Mesendoderm (in vitro differentiated cells): ENCODE results near the gene DNAJC12. TPM values are rescaled to one million over a fixed set of nuclear protein-coding genes. Genes with fewer than 3 reads are reported as not detected.
"Not testable (repeated sequence)": the region's sequence is repeated elsewhere in the genome, so short reads cannot be mapped to it uniquely, and the experiment has no call there.

ENCODE experiments used
- DNase-seq: peaks from one replicate; pipeline ENCODE4 v3.0.0; 2013
- H2AK5ac ChIP-seq: 2 replicates; pipeline ENCODE4 v1.6.1; 2013; ENCODE audit warnings: low read length, inconsistent platforms
- H2BK120ac ChIP-seq: 2 replicates; pipeline ENCODE4 v1.6.1; 2013; ENCODE audit warnings: low read depth, mild to moderate bottlenecking, low read length, moderate library complexity, mixed read lengths
- H2BK15ac ChIP-seq: replicated peaks from 2 replicates; pipeline ENCODE4 v1.6.1; 2013; ENCODE audit warnings: low read depth, mild to moderate bottlenecking, moderate library complexity
- H2BK5ac ChIP-seq: 2 replicates; pipeline ENCODE4 v1.6.1; 2013; ENCODE audit warnings: low read length, inconsistent platforms
- H3K18ac ChIP-seq: 2 replicates; pipeline ENCODE4 v1.6.1; 2013; ENCODE audit warnings: mild to moderate bottlenecking, low read length, mixed read lengths
- H3K23ac ChIP-seq: one replicate; pipeline ENCODE4 v1.6.1; 2013; ENCODE audit warnings: low read length
- H3K27ac ChIP-seq: 2 replicates; pipeline ENCODE4 v1.5.1; 2013; ENCODE audit warnings: low read depth, mild to moderate bottlenecking, inconsistent platforms, low read length, moderate library complexity
- H3K27me3 ChIP-seq: 2 replicates; pipeline ENCODE4 v1.6.1; 2013; ENCODE audit warnings: low read length, control low read depth, mild to moderate bottlenecking, inconsistent platforms; ENCODE audit not compliant: insufficient read depth, poor library complexity
- H3K36me3 ChIP-seq: 2 replicates; pipeline ENCODE4 v1.6.1; 2013; ENCODE audit warnings: low read length, inconsistent platforms; ENCODE audit not compliant: control insufficient read depth, insufficient read depth
- H3K4ac ChIP-seq: one replicate; pipeline ENCODE4 v1.6.1; 2013; ENCODE audit warnings: low read depth, mild to moderate bottlenecking, low read length, moderate library complexity
- H3K4me1 ChIP-seq: 2 replicates; pipeline ENCODE4 v1.6.1; 2013; ENCODE audit warnings: low read depth, low read length, inconsistent platforms; ENCODE audit not compliant: control insufficient read depth
- H3K4me2 ChIP-seq: 2 replicates; pipeline ENCODE4 v1.6.1; 2013; ENCODE audit warnings: low read length
- H3K4me3 ChIP-seq: 2 replicates; pipeline ENCODE4 v1.5.1; 2013; ENCODE audit warnings: mild to moderate bottlenecking, low read length
- H3K56ac ChIP-seq: one replicate; pipeline ENCODE4 v1.6.1; 2013; ENCODE audit warnings: low read length
- H3K79me1 ChIP-seq: 2 replicates; pipeline ENCODE4 v1.6.1; 2013; ENCODE audit warnings: low read length, inconsistent platforms
- H3K79me2 ChIP-seq: 2 replicates; pipeline ENCODE4 v1.6.1; 2013; ENCODE audit warnings: mild to moderate bottlenecking, low read length; ENCODE audit not compliant: control insufficient read depth, insufficient read depth
- H3K9ac ChIP-seq: 2 replicates; pipeline ENCODE4 v1.6.1; 2013; ENCODE audit warnings: low read length, inconsistent platforms
- H4K5ac ChIP-seq: one replicate; pipeline ENCODE4 v1.6.1; 2013; ENCODE audit warnings: low read length
- H4K8ac ChIP-seq: one replicate; pipeline ENCODE4 v1.6.1; 2013; ENCODE audit warnings: low read depth, mild to moderate bottlenecking, control low read depth, low read length, moderate library complexity
- WGBS: extraction: QIAGEN DNeasy Blood & Tissue Kit; methylation state at CpG from one replicate; pipeline ENCODE4 v1.1.7; 2013; ENCODE audit warnings: low lambda C conversion rate, missing lambda C conversion rate; ENCODE audit not compliant: insufficient coverage; ENCODE audit errors: extremely low coverage; 5-methylcytosine and 5-hydroxymethylcytosine counted together
- small RNA-seq: library from polyadenylated mRNA; stranded (forward); fragments of <200 nt; extraction: miRNeasy Mini kit (QIAGEN cat#:217004); gene quantifications from one replicate; pipeline ENCODE3, GENCODE V24; 2013; ENCODE audit not compliant: insufficient read depth

Gene DNAJC12

GRCh38 chr10:67763499-67764011, 74.4 kb downstream of the DNAJC12 start:
- no peak overlapping the region for H4K5ac ChIP-seq
- peak overlapping the region; percentile 38 for H3K4me3 ChIP-seq
- no peak overlapping the region for H3K4ac ChIP-seq
- H2AK5ac ChIP-seq, result no peak overlapping the region
- no peak overlapping the region for H2BK15ac ChIP-seq
- H3K4me2 ChIP-seq, result peak overlapping the region; percentile 61
- H3K27ac ChIP-seq, result no peak overlapping the region
- WGBS, result no CpG with 5 or more reads among the region's 22 CpGs
- no peak overlapping the region for H4K8ac ChIP-seq
- no peak overlapping the region for H2BK5ac ChIP-seq
- no peaks in the 10 kb centered on the region for H3K27me3 ChIP-seq
- H2BK120ac ChIP-seq, result no peak overlapping the region
- H3K79me1 ChIP-seq, result no peaks in the 10 kb centered on the region
- no peaks in the 10 kb centered on the region for H3K4me1 ChIP-seq
- peak overlapping the region; percentile 28 for H3K18ac ChIP-seq
- DNase-seq, result peak; percentile 81
- H3K56ac ChIP-seq, result peak overlapping the region; percentile 74
- peak overlapping the region; percentile 60 for H3K9ac ChIP-seq
- H3K36me3 ChIP-seq, result no peaks in the 10 kb centered on the region
- no peak overlapping the region for H3K23ac ChIP-seq
- no peaks in the 10 kb centered on the region for H3K79me2 ChIP-seq

GRCh38 chr10:67762567-67762966, 75.4 kb downstream of the DNAJC12 start:
- not testable (repeated sequence) for H2BK15ac ChIP-seq, H3K4ac ChIP-seq, H2BK120ac ChIP-seq, H4K8ac ChIP-seq, H3K27me3 ChIP-seq, H3K79me1 ChIP-seq, H4K5ac ChIP-seq, DNase-seq, H3K23ac ChIP-seq, H3K9ac ChIP-seq, H3K36me3 ChIP-seq, H2BK5ac ChIP-seq, H3K79me2 ChIP-seq, H2AK5ac ChIP-seq, H3K18ac ChIP-seq, H3K27ac ChIP-seq, H3K4me3 ChIP-seq, H3K4me1 ChIP-seq, H3K4me2 ChIP-seq, H3K56ac ChIP-seq
- WGBS, result no CpG with 5 or more reads among the region's 9 CpGs

- Histone ChIP-seq H3K9ac (no peak overlapping the region), H3K27ac (no peak overlapping the region), H2BK5ac (no peak overlapping the region), H3K4me2 (no peak overlapping the region), H4K8ac (no peak overlapping the region), H3K27me3 (no peaks in the 10 kb centered on the region), H2BK15ac (no peak overlapping the region), H4K5ac (no peak overlapping the region), H3K79me1 (no peaks in the 10 kb centered on the region), H2AK5ac (no peak overlapping the region), H3K56ac (no peak overlapping the region), H3K79me2 (no peaks in the 10 kb centered on the region), H3K23ac (no peak overlapping the region), H3K4ac (no peak overlapping the region), H2BK120ac (no peak overlapping the region), H3K4me3 (no peak overlapping the region), H3K36me3 (no peaks in the 10 kb centered on the region), H3K18ac (no peak overlapping the region), H3K4me1 (no peaks in the 10 kb centered on the region)
- no CpG with 5 or more reads among the region's 7 CpGs for WGBS
- no peak for DNase-seq
Measured at GRCh38 chr10:67760272-67760671, 77.7 kb downstream of the DNAJC12 start.

Small RNA genes lying within 50 kb of the gene (small RNA-seq; reads per million reads assigned to genes)
- not detected for gene RN7SL394P
- not detected for gene RNU6-1250P
- not detected for gene RNU6-523P
